Measurements from ENCODE around the gene SYTL3. TPM values are rescaled to one million over a fixed set of nuclear protein-coding genes. Genes with fewer than 3 reads are reported as not detected.
A peak's percentile ranks its signal among the peaks of the same experiment; 100 is the strongest.

SYTL3 gene
- total and polyA plus RNA-seq, 2 experiments from 2014 or later: 9.9 to 11.4 TPM

DNA sequence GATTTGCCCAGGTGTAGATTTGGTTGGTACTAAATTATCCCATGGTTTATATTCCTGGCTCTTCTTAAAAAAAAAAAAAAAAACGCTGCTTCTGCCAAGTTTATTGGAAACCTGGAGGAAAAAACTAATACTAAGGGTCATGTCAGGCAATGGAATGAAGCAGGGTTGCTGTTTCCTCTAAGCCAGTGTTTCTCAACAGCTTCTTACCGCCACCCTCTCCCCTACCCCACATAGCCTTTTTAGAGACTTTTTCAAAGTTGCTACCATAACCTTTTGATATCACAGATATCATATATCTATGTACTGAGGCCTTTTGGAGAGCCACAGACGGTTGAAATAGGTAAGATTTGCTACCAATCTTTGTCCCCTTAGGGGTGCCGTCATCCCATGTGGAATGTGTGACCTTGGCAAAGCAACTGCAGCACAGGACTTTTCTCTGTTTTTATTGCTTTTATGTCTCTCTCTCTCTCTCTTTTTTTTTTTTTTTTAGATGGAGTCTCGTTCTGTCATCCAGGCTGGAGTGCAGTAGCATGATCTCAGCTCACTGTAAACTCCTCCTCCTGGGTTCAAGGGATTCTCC lies 35.0 kb downstream of the SYTL3 start:
- Histone ChIP-seq H3K27me3 (no peaks in the 10 kb centered on the region), H3K36me3 (no peaks in the 10 kb centered on the region), H3K9me3 (ENCODE audit: low read depth) (no peaks in the 10 kb centered on the region), H3K27ac (no peak overlapping the region), H3K4me3 (no peak overlapping the region), H3K4me1 (ENCODE audit: low read depth) (peaks cover 15% of the 10 kb centered on the region)
- DNase-seq (ENCODE audit: low read depth in 1 of 2, low spot score in 1 of 2): peak in 1 of 2 donors; percentile 39
- TF ChIP-seq, protein P1, sequence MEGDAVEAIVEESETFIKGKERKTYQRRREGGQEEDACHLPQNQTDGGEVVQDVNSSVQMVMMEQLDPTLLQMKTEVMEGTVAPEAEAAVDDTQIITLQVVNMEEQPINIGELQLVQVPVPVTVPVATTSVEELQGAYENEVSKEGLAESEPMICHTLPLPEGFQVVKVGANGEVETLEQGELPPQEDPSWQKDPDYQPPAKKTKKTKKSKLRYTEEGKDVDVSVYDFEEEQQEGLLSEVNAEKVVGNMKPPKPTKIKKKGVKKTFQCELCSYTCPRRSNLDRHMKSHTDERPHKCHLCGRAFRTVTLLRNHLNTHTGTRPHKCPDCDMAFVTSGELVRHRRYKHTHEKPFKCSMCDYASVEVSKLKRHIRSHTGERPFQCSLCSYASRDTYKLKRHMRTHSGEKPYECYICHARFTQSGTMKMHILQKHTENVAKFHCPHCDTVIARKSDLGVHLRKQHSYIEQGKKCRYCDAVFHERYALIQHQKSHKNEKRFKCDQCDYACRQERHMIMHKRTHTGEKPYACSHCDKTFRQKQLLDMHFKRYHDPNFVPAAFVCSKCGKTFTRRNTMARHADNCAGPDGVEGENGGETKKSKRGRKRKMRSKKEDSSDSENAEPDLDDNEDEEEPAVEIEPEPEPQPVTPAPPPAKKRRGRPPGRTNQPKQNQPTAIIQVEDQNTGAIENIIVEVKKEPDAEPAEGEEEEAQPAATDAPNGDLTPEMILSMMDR (IDR thresholded peaks at IDR 0.05; ENCODE audit: low read depth, low read length): no peak

DNA sequence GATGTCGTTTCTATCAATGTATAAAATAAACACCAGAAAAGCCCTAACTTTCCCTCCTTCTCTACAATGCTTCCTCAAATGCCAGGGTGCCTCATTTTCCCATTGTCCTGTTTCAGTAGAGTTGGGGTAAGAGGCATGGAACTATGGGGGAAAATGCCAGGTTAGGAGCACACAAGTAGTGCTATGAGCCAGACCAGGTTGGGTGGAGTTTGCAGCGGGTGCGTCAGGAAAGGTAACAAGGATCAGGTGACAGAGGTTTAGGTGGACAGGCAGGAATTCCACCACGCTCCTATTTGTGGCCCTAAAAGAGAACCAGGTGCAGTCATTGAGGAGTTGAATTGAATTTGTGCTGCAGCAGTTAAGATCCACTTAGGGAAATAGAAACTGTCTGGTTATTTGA lies 36.5 kb downstream of the SYTL3 start:
- Histone ChIP-seq H3K27me3 (no peaks in the 10 kb centered on the region), H3K4me1 (ENCODE audit: low read depth) (peaks cover 15% of the 10 kb centered on the region), H3K9me3 (ENCODE audit: low read depth) (no peaks in the 10 kb centered on the region), H3K27ac (no peak overlapping the region), H3K36me3 (no peaks in the 10 kb centered on the region), H3K4me3 (no peak overlapping the region)
- TF ChIP-seq, protein P1 (IDR thresholded peaks at IDR 0.05; ENCODE audit: low read depth, low read length): no peak
- no peak for DNase-seq (ENCODE audit: low read depth in 1 of 2, low spot score in 1 of 2)

DNA sequence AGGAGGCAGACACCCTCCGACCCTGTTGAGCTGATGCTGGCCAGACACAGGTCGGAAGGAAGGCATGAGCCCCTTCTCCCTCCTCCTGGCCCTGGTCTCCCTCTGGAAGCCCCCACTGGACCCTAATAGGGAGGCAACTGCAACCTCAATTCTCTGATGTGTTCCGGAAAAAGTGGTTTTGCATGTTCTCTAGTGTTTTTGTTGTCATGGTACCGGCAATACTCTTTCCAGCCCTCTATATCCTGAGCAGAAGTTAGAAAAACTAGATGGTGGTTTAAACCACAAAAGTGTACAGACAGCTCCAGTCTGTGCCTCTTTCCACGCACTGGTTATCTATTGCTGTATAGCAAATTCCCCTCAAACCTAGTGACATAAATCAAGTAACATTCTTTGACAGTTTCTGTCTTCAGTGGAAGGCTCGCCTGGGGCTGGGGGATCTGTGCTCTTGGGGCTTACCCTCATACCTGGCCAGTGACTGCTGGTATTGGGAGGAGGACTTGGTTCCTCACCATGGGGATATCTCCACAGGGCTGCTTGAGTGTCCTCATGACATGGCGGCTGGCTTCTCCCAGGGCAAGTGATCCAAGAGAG lies 37.0 kb downstream of the SYTL3 start:
- H3K9me3 ChIP-seq (ENCODE audit: low read depth): no peaks in the 10 kb centered on the region
- DNase-seq (ENCODE audit: low read depth in 1 of 2, low spot score in 1 of 2): no peak
- H3K36me3 ChIP-seq: no peaks in the 10 kb centered on the region
- peaks cover 15% of the 10 kb centered on the region for H3K4me1 ChIP-seq (ENCODE audit: low read depth)
- H3K4me3 ChIP-seq: no peak overlapping the region
- TF ChIP-seq, protein P1 (IDR thresholded peaks at IDR 0.05; ENCODE audit: low read depth, low read length): no peak
- H3K27ac ChIP-seq: no peak overlapping the region
- H3K27me3 ChIP-seq: no peaks in the 10 kb centered on the region

DNA sequence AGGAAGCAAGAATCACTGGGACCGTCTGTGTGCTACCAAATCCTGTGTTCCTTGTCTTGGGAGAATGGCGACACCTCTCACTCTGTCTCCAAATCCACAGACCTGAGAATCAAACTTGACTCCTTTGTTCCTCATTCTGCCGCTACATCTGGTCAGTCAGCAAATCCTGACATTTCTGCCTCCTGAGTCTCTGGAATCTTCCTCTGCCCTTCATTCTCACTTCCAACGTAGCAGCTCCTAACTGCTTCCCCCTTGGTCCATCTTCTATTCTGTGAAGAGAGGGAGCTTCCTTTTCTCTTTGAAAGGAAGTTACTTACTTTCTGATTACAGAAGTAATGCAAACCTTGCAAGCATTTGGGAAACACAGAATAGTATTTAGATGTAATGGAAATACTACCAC lies 37.7 kb downstream of the SYTL3 start:
- TF ChIP-seq, protein P1 (IDR thresholded peaks at IDR 0.05; ENCODE audit: low read depth, low read length): no peak
- no peaks in the 10 kb centered on the region for H3K27me3 ChIP-seq
- H3K4me1 ChIP-seq (ENCODE audit: low read depth): peaks cover 15% of the 10 kb centered on the region
- no peaks in the 10 kb centered on the region for H3K36me3 ChIP-seq
- no peak overlapping the region for H3K4me3 ChIP-seq
- H3K27ac ChIP-seq: no peak overlapping the region
- no peak for DNase-seq (ENCODE audit: low read depth in 1 of 2, low spot score in 1 of 2)
- H3K9me3 ChIP-seq (ENCODE audit: low read depth): no peaks in the 10 kb centered on the region

DNA sequence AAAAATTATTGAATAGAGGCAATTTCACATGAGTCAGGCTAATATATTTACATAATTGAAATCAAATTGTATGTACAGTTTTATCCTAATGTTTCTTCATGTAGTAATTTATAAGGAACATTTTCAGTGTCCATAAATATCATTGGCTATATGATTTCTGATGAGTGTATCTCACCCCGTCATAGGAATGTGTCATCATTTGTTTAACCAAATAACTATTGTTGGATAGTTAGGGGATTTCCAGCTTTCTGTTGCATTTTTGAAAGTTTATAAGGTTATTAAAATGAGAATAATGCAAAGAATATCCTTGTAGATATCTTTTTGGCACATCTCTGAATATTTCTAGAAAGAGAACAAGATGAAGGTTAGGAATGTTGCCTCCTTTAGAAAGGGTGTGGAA lies 39.0 kb downstream of the SYTL3 start:
- DNase-seq (ENCODE audit: low read depth in 1 of 2, low spot score in 1 of 2): no peak

More for the DNA sequence above, 39.0 kb downstream of the SYTL3 start:
- Histone ChIP-seq H3K9me3 (ENCODE audit: low read depth) (no peaks in the 10 kb centered on the region), H3K27me3 (no peaks in the 10 kb centered on the region), H3K36me3 (no peaks in the 10 kb centered on the region), H3K4me1 (ENCODE audit: low read depth) (peaks cover 15% of the 10 kb centered on the region), H3K27ac (no peak overlapping the region), H3K4me3 (no peak overlapping the region)
- TF ChIP-seq, protein P1 (IDR thresholded peaks at IDR 0.05; ENCODE audit: low read depth, low read length): no peak
